Activated CD4-positive, alpha-beta memory T cell treated with anti-CD3 and anti-CD28 coated beads, Interleukin-2, amount 10 ng/mL, durations not matched to agents 7 days and 5 days (primary cell): ENCODE data around the gene MMS22L. TPM values are rescaled to one million over a fixed set of nuclear protein-coding genes. Genes with fewer than 3 reads are reported as not detected.

Experiments
- CTCF ChIA-PET: fragments of 350-600 bp; sonication (Branson Sonifier 250); formaldehyde crosslinking; loops from one replicate; lab custom pipeline; 2021; ENCODE audit warnings: antibody characterized with exemption, inconsistent platforms; lab: Charles Lee
- POLR2A ChIA-PET: fragments of 350-600 bp; sonication (Branson Sonifier 250); formaldehyde crosslinking; loops from one replicate; lab custom pipeline; 2021; ENCODE audit warnings: antibody characterized with exemption; lab: Charles Lee
- DNase-seq: peaks from one replicate; pipeline ENCODE4 v3.0.0-alpha.2; 2020
- H3K27ac Mint-ChIP-seq: one replicate; pipeline ENCODE4 v1.8.0; 2021; ENCODE audit warnings: mild to moderate bottlenecking, mixed read lengths
- H3K27me3 Mint-ChIP-seq: one replicate; pipeline ENCODE4 v1.8.0; 2021; ENCODE audit warnings: mixed read lengths
- H3K36me3 Mint-ChIP-seq: one replicate; pipeline ENCODE4 v1.8.0; 2021; ENCODE audit warnings: low read depth, mixed read lengths
- H3K4me1 Mint-ChIP-seq: one replicate; pipeline ENCODE4 v1.8.0; 2021; ENCODE audit warnings: mixed read lengths
- H3K4me3 Mint-ChIP-seq: one replicate; pipeline ENCODE4 v1.8.0; 2021; ENCODE audit warnings: mild to moderate bottlenecking, mixed read lengths
- H3K9me3 Mint-ChIP-seq: one replicate; pipeline ENCODE4 v1.8.0; 2021; ENCODE audit warnings: mixed read lengths
- total RNA-seq, 2 experiments: library from RNA; stranded (reverse); gene quantifications; one replicate each; pipeline ENCODE4 v1.2.3, GENCODE V29; 2021

MMS22L gene
- total RNA-seq, 2 experiments from 2014 or later = 32.7 to 39.4 TPM

DNA sequence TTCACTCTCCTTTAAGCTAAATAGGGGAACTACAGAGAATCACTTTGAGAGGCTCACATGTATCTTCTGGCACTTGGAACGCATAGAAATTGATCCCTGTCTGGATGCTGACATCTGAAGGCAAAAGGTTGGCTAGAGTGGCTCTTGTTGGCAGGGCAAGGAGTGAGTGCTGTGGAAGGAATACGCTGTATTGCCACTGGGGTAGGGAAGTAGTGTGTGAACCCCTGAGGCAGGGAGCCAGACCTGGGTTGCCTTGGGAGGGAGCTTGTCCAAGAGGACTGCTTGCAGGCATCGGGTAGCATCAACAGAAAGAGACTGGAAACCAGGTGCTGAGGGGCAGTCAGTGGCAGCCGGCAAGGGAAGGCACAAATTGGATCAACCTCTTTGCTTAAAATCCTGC lies 8.9 kb upstream of the MMS22L start:
- Mint-ChIP-seq H3K27ac (no peak overlapping the region), H3K27me3 (peaks cover 25% of the 10 kb centered on the region), H3K4me3 (no peak overlapping the region), H3K9me3 (peaks cover 3% of the 10 kb centered on the region), H3K4me1 (no peaks in the 10 kb centered on the region), H3K36me3 (no peaks in the 10 kb centered on the region)
- POLR2A ChIA-PET = interaction anchor here (1.0 kb wide), 1 partner anchor 9 kb away, joined by 3 read pairs; the partner anchor contains the start of gene MMS22L
- CTCF ChIA-PET = interaction anchor here (0.5 kb wide), 1 partner anchor 668 kb away, joined by 3 read pairs; no protein-coding TSS in a partner anchor
- no peak for DNase-seq

- Mint-ChIP-seq H3K36me3 (no peaks in the 10 kb centered on the region), H3K27me3 (peaks cover 24% of the 10 kb centered on the region), H3K4me3 (no peak overlapping the region), H3K27ac (no peak overlapping the region), H3K9me3 (peaks cover 3% of the 10 kb centered on the region), H3K4me1 (no peaks in the 10 kb centered on the region)
- no peak for DNase-seq
- CTCF ChIA-PET = no interaction called here
- POLR2A ChIA-PET = no interaction called here
Measured at GRCh38 chr6:97289332-97289731, 6.3 kb upstream of the MMS22L start.

- POLR2A ChIA-PET = no interaction called here
- Mint-ChIP-seq H3K4me1 (peaks cover 8% of the 10 kb centered on the region), H3K36me3 (peaks cover 2% of the 10 kb centered on the region), H3K27ac (no peak overlapping the region), H3K4me3 (no peak overlapping the region), H3K9me3 (peaks cover 3% of the 10 kb centered on the region), H3K27me3 (peaks cover 14% of the 10 kb centered on the region)
- CTCF ChIA-PET = no interaction called here
- no peak for DNase-seq
Measured at GRCh38 chr6:97288188-97288587, 5.2 kb upstream of the MMS22L start.

GRCh38 chr6:97282238-97282725 lies 734 bp downstream of the MMS22L start:
- peaks cover 6% of the 10 kb centered on the region for H3K27me3 Mint-ChIP-seq
- H3K27ac Mint-ChIP-seq = peak overlapping the region; percentile 62
- CTCF ChIA-PET = interaction anchor here (0.7 kb wide), 1 partner anchor 71 kb away, joined by 3 read pairs; no protein-coding TSS in a partner anchor
- H3K4me3 Mint-ChIP-seq = peak overlapping the region; percentile 94
- H3K4me1 Mint-ChIP-seq = peaks cover 42% of the 10 kb centered on the region
- POLR2A ChIA-PET = interaction anchor here (0.6 to 1.2 kb wide), 3 partner anchors 9 to 79 kb away, joined by 3 to 4 read pairs (median 3); no protein-coding TSS in a partner anchor
- peaks cover 26% of the 10 kb centered on the region for H3K36me3 Mint-ChIP-seq
- no peaks in the 10 kb centered on the region for H3K9me3 Mint-ChIP-seq
- DNase-seq = no peak

- H3K4me1 Mint-ChIP-seq = peaks cover 45% of the 10 kb centered on the region
- POLR2A ChIA-PET = no interaction called here
- peaks cover 2% of the 10 kb centered on the region for H3K27me3 Mint-ChIP-seq
- CTCF ChIA-PET = no interaction called here
- H3K36me3 Mint-ChIP-seq = peaks cover 36% of the 10 kb centered on the region
- no peak for DNase-seq
- no peak overlapping the region for H3K27ac Mint-ChIP-seq
- peak overlapping the region; percentile 94 for H3K4me3 Mint-ChIP-seq
- no peaks in the 10 kb centered on the region for H3K9me3 Mint-ChIP-seq
Measured at GRCh38 chr6:97280766-97281165, 2.2 kb downstream of the MMS22L start.

DNA sequence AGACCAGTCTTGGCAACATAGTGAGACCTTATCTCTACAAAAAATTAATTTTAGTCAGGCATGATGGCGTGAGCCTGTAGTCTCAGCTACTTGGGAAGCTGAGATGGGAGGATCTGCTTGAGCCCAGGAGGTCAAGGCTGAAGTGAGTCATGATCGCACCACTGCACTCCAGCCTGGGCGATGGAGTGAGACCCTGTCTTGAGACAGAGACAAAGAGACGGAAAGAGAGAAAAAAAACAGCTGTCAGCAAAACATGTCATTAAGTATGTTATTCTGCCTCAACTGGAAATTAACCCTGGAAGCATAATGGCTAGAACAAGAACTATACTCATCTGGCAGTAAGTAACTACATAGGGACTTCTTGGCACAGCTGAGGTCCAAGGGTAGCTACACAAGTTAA lies 7.2 kb downstream of the MMS22L start:
- Mint-ChIP-seq H3K9me3 (no peaks in the 10 kb centered on the region), H3K27ac (no peak overlapping the region), H3K27me3 (no peaks in the 10 kb centered on the region), H3K36me3 (peaks cover 58% of the 10 kb centered on the region), H3K4me1 (peaks cover 31% of the 10 kb centered on the region), H3K4me3 (no peak overlapping the region)
- CTCF ChIA-PET = no interaction called here
- POLR2A ChIA-PET = no interaction called here
- no peak for DNase-seq

- CTCF ChIA-PET = no interaction called here
- DNase-seq = no peak
- no peak overlapping the region for H3K27ac Mint-ChIP-seq
Measured at GRCh38 chr6:97269821-97270220, 13.2 kb downstream of the MMS22L start.

GRCh38 chr6:97262676-97263075 lies 20.3 kb downstream of the MMS22L start:
- Mint-ChIP-seq H3K36me3 (peaks cover 71% of the 10 kb centered on the region), H3K4me3 (no peak overlapping the region), H3K27ac (no peak overlapping the region), H3K9me3 (no peaks in the 10 kb centered on the region), H3K4me1 (no peaks in the 10 kb centered on the region), H3K27me3 (no peaks in the 10 kb centered on the region)
- ChIA-PET CTCF (no interaction called here), POLR2A (no interaction called here)
- DNase-seq = no peak

More at GRCh38 chr6:97269821-97270220, 13.2 kb downstream of the MMS22L start:
- no peak overlapping the region for H3K4me3 Mint-ChIP-seq
- peaks cover 60% of the 10 kb centered on the region for H3K36me3 Mint-ChIP-seq
- H3K9me3 Mint-ChIP-seq = no peaks in the 10 kb centered on the region
- POLR2A ChIA-PET = interaction anchor here (1.0 kb wide), 1 partner anchor 13 kb away, joined by 3 read pairs; the partner anchor contains the start of gene MMS22L
- no peaks in the 10 kb centered on the region for H3K27me3 Mint-ChIP-seq
- H3K4me1 Mint-ChIP-seq = peaks cover 9% of the 10 kb centered on the region

DNA sequence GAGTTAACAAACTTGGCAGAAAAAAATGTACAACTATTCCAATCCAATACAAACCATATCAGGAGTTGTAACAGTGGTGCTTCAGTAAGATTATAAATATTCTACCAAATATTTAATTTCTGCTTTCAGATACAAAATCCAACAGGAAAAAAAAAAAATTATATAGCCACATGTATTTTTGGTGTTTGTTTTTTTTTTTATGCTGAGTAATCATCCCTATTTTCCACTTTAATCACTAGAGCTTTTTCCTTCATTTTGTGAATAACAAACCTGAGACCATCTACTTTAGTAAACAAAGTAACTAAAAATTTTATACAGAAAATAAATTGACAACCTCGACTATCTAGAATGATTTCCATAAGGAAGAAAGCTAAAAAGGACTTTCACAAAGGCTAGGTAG lies 36.2 kb downstream of the MMS22L start:
- DNase-seq = no peak
- H3K9me3 Mint-ChIP-seq = peaks cover 8% of the 10 kb centered on the region
- H3K4me1 Mint-ChIP-seq = no peaks in the 10 kb centered on the region
- peaks cover 62% of the 10 kb centered on the region for H3K36me3 Mint-ChIP-seq
- ChIA-PET CTCF (no interaction called here), POLR2A (no interaction called here)
- H3K4me3 Mint-ChIP-seq = no peak overlapping the region
- H3K27me3 Mint-ChIP-seq = no peaks in the 10 kb centered on the region
- no peak overlapping the region for H3K27ac Mint-ChIP-seq

- CTCF ChIA-PET = no interaction called here
- POLR2A ChIA-PET = no interaction called here
- DNase-seq = no peak
- Mint-ChIP-seq H3K4me1 (peaks cover 2% of the 10 kb centered on the region), H3K4me3 (no peak overlapping the region), H3K36me3 (peaks cover 69% of the 10 kb centered on the region), H3K27ac (no peak overlapping the region), H3K9me3 (peaks cover 14% of the 10 kb centered on the region), H3K27me3 (no peaks in the 10 kb centered on the region)
Measured at GRCh38 chr6:97240222-97240621, 42.8 kb downstream of the MMS22L start.

DNA sequence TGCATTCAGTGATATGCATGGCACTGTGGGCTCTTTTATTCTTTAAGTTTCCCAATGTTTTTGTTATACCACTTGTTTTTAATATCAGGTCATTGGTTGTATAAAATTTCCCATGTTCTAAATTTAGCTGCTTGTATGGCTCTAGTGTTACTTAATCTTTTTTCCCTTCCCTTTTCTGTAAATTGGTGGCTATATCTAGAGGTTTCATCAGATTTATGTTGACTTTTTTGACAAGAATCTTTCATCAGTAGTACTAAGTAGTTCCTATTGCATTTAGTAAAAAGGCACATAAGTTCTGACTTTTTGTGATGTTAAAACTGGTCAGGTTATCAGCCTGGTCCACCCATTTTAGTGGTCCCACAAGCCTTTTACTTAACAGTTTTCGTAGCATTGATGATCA lies 51.1 kb downstream of the MMS22L start:
- DNase-seq = no peak
- H3K4me3 Mint-ChIP-seq = no peak overlapping the region
- ChIA-PET POLR2A (no interaction called here), CTCF (no interaction called here)
- peaks cover 63% of the 10 kb centered on the region for H3K36me3 Mint-ChIP-seq
- H3K27me3 Mint-ChIP-seq = no peaks in the 10 kb centered on the region
- no peak overlapping the region for H3K27ac Mint-ChIP-seq
- no peaks in the 10 kb centered on the region for H3K9me3 Mint-ChIP-seq
- no peaks in the 10 kb centered on the region for H3K4me1 Mint-ChIP-seq

DNA sequence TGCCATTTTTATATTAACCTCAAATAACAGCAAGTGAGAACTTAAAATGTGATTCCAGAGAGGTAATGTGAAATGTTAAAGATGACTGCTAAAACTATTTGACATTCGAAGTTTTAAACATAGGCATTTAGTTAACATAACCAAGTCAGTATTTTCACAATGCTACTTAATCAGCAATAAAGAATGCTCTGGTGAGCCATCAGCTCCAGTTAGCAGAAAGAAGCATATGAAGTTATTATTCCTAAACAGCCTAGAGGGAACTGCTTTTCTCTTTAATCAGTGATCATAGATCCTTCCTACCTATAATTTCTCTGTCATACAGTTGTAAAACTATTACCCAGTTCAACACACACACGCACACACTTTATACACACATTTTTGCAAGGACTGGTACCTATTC lies 60.1 kb downstream of the MMS22L start:
- no peaks in the 10 kb centered on the region for H3K27me3 Mint-ChIP-seq
- peaks cover 38% of the 10 kb centered on the region for H3K36me3 Mint-ChIP-seq
- ChIA-PET POLR2A (no interaction called here), CTCF (no interaction called here)
- H3K4me3 Mint-ChIP-seq = no peak overlapping the region
- no peaks in the 10 kb centered on the region for H3K4me1 Mint-ChIP-seq
- H3K9me3 Mint-ChIP-seq = no peaks in the 10 kb centered on the region
- H3K27ac Mint-ChIP-seq = no peak overlapping the region
- DNase-seq = no peak

DNA sequence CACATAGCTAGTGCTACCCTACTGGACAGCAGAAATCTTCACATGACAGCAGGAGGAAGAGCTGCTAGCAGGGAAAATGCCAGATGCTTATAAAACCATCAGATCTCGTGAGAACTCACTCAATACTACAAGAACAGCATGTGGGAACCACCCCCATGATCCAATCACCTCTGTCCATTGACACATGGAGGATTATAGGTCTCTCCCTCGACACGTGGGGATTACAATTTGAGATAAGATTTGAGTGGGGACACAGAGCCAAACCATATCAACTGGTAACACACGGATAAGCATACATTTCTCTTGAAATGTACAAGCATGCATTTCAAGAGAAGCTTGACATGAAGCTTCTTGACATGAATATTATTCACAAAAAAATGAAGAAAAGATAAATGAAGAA lies 64.1 kb downstream of the MMS22L start:
- H3K36me3 Mint-ChIP-seq = peaks cover 24% of the 10 kb centered on the region
- H3K27ac Mint-ChIP-seq = no peak overlapping the region
- no peaks in the 10 kb centered on the region for H3K27me3 Mint-ChIP-seq
- no peak overlapping the region for H3K4me3 Mint-ChIP-seq
- ChIA-PET POLR2A (no interaction called here), CTCF (no interaction called here)
- peaks cover 4% of the 10 kb centered on the region for H3K4me1 Mint-ChIP-seq
- H3K9me3 Mint-ChIP-seq = no peaks in the 10 kb centered on the region
- DNase-seq = no peak
